ENCODE measurements around the gene CLSTN2.

DNA sequence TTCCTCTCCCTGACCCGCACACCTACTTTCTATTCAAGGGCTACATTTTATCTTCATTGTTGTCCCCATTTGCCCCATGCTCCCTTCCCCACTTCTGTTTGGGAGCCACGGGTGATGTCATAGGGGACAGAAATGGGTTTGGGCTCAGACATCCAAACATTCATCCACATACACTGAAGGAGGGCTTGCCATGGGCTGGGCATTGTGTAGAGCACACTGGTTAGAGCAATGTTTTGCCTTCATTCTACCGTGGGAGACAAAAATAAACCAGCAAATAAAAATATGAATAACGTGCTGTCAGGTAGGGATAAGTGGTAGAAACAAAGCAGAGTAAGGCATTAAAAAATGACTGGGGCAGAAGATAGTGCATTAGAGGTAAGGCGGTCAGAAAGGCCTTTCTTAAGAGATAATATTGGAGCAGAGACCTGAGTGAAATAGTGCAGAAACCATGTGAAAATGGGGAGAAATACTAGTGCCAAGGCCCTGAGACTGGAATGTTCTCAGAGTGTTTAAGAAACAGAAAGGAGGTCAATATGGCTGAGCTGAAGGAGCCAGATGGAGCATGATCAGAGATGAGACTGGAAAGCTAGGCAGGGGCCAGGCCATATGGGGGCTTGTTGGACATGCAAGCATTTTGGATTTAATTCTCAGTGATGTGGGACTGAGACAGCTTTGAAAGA lies 40.9 kb upstream of the CLSTN2 start:
- TF ChIP-seq CTCF (IDR thresholded peaks at IDR 0.05) (no peak), EP300 (IDR thresholded peaks at IDR 0.05) (no peak)
